ES-I3 (cell line): ENCODE results near the gene ADAMTS9.

Experiments used
- H3K36me3 ChIP-seq: 2 replicates; pipeline ENCODE4 v1.6.1; 2013; ENCODE audit warnings: mild to moderate bottlenecking, low read length, control low read depth, moderate library complexity; ENCODE audit not compliant: insufficient read depth
- H3K4me1 ChIP-seq: 2 replicates; pipeline ENCODE4 v1.6.1; 2013; ENCODE audit warnings: mild to moderate bottlenecking, control low read depth, low read length; ENCODE audit not compliant: insufficient read depth
- H3K9ac ChIP-seq: 2 replicates; pipeline ENCODE4 v1.6.1; 2013; ENCODE audit warnings: low read depth, mild to moderate bottlenecking, low read length, moderate library complexity
- H3K9me3 ChIP-seq: 2 replicates; pipeline ENCODE4 v1.6.1; 2013; ENCODE audit warnings: mild to moderate bottlenecking, low read length, moderate library complexity; ENCODE audit not compliant: control insufficient read depth, insufficient read depth

The ADAMTS9 gene

GRCh38 chr3:64575211-64575844 is 112.5 kb downstream of the ADAMTS9 start:
- Histone ChIP-seq H3K4me1 (peaks cover 15% of the 10 kb centered on the region), H3K9ac (no peak overlapping the region), H3K9me3 (no peaks in the 10 kb centered on the region), H3K36me3 (no peaks in the 10 kb centered on the region)

GRCh38 chr3:64574194-64574593 is 113.6 kb downstream of the ADAMTS9 start:
- H3K9me3 ChIP-seq = no peaks in the 10 kb centered on the region
- no peaks in the 10 kb centered on the region for H3K36me3 ChIP-seq
- no peak overlapping the region for H3K9ac ChIP-seq
- H3K4me1 ChIP-seq = peaks cover 15% of the 10 kb centered on the region

GRCh38 chr3:64571982-64572381 is 115.8 kb downstream of the ADAMTS9 start:
- H3K9ac ChIP-seq = no peak overlapping the region
- H3K4me1 ChIP-seq = peaks cover 15% of the 10 kb centered on the region
- H3K36me3 ChIP-seq = no peaks in the 10 kb centered on the region
- no peaks in the 10 kb centered on the region for H3K9me3 ChIP-seq

GRCh38 chr3:64568895-64569517 is 118.8 kb downstream of the ADAMTS9 start:
- Histone ChIP-seq H3K36me3 (no peaks in the 10 kb centered on the region), H3K4me1 (no peaks in the 10 kb centered on the region), H3K9me3 (no peaks in the 10 kb centered on the region), H3K9ac (no peak overlapping the region)

GRCh38 chr3:64566859-64567258 is 120.9 kb downstream of the ADAMTS9 start:
- Histone ChIP-seq H3K4me1 (no peaks in the 10 kb centered on the region), H3K36me3 (no peaks in the 10 kb centered on the region), H3K9ac (no peak overlapping the region), H3K9me3 (no peaks in the 10 kb centered on the region)

GRCh38 chr3:64563751-64564150 is 124.0 kb downstream of the ADAMTS9 start:
- Histone ChIP-seq H3K9me3 (no peaks in the 10 kb centered on the region), H3K9ac (no peak overlapping the region), H3K36me3 (no peaks in the 10 kb centered on the region), H3K4me1 (no peaks in the 10 kb centered on the region)

- Histone ChIP-seq H3K4me1 (no peaks in the 10 kb centered on the region), H3K36me3 (no peaks in the 10 kb centered on the region), H3K9me3 (no peaks in the 10 kb centered on the region), H3K9ac (no peak overlapping the region)
These were observed 125.9 kb downstream of the ADAMTS9 start for GRCh38 chr3:64561868-64562267.

- Histone ChIP-seq H3K4me1 (no peaks in the 10 kb centered on the region), H3K36me3 (no peaks in the 10 kb centered on the region), H3K9me3 (no peaks in the 10 kb centered on the region), H3K9ac (no peak overlapping the region)
These were observed 126.4 kb downstream of the ADAMTS9 start for GRCh38 chr3:64561325-64561843.

- H3K36me3 ChIP-seq = no peaks in the 10 kb centered on the region
- no peak overlapping the region for H3K9ac ChIP-seq
- no peaks in the 10 kb centered on the region for H3K9me3 ChIP-seq
- no peaks in the 10 kb centered on the region for H3K4me1 ChIP-seq
These were observed 127.0 kb downstream of the ADAMTS9 start for GRCh38 chr3:64560791-64561190.

GRCh38 chr3:64559588-64559987 is 128.2 kb downstream of the ADAMTS9 start:
- H3K9me3 ChIP-seq = no peaks in the 10 kb centered on the region
- no peaks in the 10 kb centered on the region for H3K36me3 ChIP-seq
- H3K4me1 ChIP-seq = no peaks in the 10 kb centered on the region
- H3K9ac ChIP-seq = no peak overlapping the region

- Histone ChIP-seq H3K4me1 (peaks cover 3% of the 10 kb centered on the region; the same call in 1 of the 2 replicates), H3K36me3 (no peaks in the 10 kb centered on the region), H3K9ac (no peak overlapping the region), H3K9me3 (no peaks in the 10 kb centered on the region)
These were observed 131.8 kb downstream of the ADAMTS9 start for GRCh38 chr3:64556046-64556445.

GRCh38 chr3:64555351-64555750 is 132.4 kb downstream of the ADAMTS9 start:
- Histone ChIP-seq H3K9ac (no peak overlapping the region), H3K36me3 (no peaks in the 10 kb centered on the region), H3K4me1 (peaks cover 3% of the 10 kb centered on the region; the same call in 1 of the 2 replicates), H3K9me3 (no peaks in the 10 kb centered on the region)

- Histone ChIP-seq H3K36me3 (no peaks in the 10 kb centered on the region), H3K4me1 (peaks cover 3% of the 10 kb centered on the region; the same call in 1 of the 2 replicates), H3K9me3 (no peaks in the 10 kb centered on the region), H3K9ac (no peak overlapping the region)
These were observed 133.5 kb downstream of the ADAMTS9 start for GRCh38 chr3:64554096-64554920.

- Histone ChIP-seq H3K4me1 (peaks cover 3% of the 10 kb centered on the region; the same call in 1 of the 2 replicates), H3K9ac (no peak overlapping the region), H3K36me3 (no peaks in the 10 kb centered on the region), H3K9me3 (no peaks in the 10 kb centered on the region)
These were observed 134.8 kb downstream of the ADAMTS9 start for GRCh38 chr3:64552966-64553365.
